HL-60 (cell line): ENCODE measurements around the gene COL4A2.

Source experiments
- GABPA ChIP-seq: IDR thresholded peaks from 2 replicates; pipeline ENCODE4 v1.6.1; 2012; ENCODE audit warnings: low read depth
- POLR2AphosphoS5 ChIP-seq: IDR thresholded peaks from 2 replicates; pipeline ENCODE4 v1.6.1; 2012; ENCODE audit warnings: low read depth
- SPI1 ChIP-seq: IDR thresholded peaks from 2 replicates; pipeline ENCODE4 v1.6.1; 2012; ENCODE audit warnings: low read depth, mild to moderate bottlenecking, borderline replicate concordance
- TF ChIP-seq, protein P1 (sequence below): IDR thresholded peaks from one replicate; pipeline ENCODE4 v1.5.1; 2011; ENCODE audit warnings: low read length, control low read depth, inconsistent platforms; ENCODE audit not compliant: insufficient read depth
- TF ChIP-seq, protein P2 (sequence below): IDR thresholded peaks from 2 replicates; pipeline ENCODE4 v1.6.1; 2012; ENCODE audit warnings: low read depth; ENCODE audit not compliant: insufficient replicate concordance

DNA sequence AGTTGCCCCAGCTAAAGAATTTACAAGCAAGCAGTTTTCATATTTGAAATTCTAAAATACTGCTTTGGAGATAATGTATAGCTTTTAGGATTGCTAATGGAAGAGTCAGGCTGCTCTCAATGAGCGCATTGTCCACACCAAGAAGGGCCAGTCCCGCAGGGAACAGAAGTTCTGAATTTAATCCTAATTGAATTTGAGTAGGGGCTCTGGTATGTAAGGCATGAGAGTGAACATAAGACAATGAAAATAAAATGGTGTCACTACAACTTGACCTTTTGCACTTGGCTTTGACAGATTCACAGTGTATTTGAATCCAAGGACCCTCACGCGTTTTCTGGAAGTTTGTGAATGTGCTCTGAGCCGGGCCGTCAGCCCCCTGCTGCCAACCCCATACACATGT, 221.8 kb downstream of the COL4A2 start:
- TF ChIP-seq, protein P1, sequence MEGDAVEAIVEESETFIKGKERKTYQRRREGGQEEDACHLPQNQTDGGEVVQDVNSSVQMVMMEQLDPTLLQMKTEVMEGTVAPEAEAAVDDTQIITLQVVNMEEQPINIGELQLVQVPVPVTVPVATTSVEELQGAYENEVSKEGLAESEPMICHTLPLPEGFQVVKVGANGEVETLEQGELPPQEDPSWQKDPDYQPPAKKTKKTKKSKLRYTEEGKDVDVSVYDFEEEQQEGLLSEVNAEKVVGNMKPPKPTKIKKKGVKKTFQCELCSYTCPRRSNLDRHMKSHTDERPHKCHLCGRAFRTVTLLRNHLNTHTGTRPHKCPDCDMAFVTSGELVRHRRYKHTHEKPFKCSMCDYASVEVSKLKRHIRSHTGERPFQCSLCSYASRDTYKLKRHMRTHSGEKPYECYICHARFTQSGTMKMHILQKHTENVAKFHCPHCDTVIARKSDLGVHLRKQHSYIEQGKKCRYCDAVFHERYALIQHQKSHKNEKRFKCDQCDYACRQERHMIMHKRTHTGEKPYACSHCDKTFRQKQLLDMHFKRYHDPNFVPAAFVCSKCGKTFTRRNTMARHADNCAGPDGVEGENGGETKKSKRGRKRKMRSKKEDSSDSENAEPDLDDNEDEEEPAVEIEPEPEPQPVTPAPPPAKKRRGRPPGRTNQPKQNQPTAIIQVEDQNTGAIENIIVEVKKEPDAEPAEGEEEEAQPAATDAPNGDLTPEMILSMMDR: no peak
- TF ChIP-seq, protein P2, sequence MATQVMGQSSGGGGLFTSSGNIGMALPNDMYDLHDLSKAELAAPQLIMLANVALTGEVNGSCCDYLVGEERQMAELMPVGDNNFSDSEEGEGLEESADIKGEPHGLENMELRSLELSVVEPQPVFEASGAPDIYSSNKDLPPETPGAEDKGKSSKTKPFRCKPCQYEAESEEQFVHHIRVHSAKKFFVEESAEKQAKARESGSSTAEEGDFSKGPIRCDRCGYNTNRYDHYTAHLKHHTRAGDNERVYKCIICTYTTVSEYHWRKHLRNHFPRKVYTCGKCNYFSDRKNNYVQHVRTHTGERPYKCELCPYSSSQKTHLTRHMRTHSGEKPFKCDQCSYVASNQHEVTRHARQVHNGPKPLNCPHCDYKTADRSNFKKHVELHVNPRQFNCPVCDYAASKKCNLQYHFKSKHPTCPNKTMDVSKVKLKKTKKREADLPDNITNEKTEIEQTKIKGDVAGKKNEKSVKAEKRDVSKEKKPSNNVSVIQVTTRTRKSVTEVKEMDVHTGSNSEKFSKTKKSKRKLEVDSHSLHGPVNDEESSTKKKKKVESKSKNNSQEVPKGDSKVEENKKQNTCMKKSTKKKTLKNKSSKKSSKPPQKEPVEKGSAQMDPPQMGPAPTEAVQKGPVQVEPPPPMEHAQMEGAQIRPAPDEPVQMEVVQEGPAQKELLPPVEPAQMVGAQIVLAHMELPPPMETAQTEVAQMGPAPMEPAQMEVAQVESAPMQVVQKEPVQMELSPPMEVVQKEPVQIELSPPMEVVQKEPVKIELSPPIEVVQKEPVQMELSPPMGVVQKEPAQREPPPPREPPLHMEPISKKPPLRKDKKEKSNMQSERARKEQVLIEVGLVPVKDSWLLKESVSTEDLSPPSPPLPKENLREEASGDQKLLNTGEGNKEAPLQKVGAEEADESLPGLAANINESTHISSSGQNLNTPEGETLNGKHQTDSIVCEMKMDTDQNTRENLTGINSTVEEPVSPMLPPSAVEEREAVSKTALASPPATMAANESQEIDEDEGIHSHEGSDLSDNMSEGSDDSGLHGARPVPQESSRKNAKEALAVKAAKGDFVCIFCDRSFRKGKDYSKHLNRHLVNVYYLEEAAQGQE: no peak
- TF ChIP-seq GABPA (no peak), POLR2AphosphoS5 (no peak), SPI1 (no peak)
